SK-N-MC (cell line): ENCODE measurements around the gene AGGF1.

ENCODE experiments used
- EZH2 ChIP-seq: fragments of 200-600 bp; sonication (generic); IDR thresholded peaks from one replicate; pipeline ENCODE4 v1.6.1; 2017; ENCODE audit warnings: antibody characterized with exemption
- FOXP2 ChIP-seq: optimal IDR thresholded peaks from 2 replicates; pipeline ENCODE3; 2011; ENCODE audit warnings: mild to moderate bottlenecking, moderate library complexity; ENCODE audit not compliant: insufficient read depth; ENCODE audit errors: extremely low read length, control extremely low read depth
- POLR2AphosphoS5 ChIP-seq: IDR thresholded peaks from 2 replicates; pipeline ENCODE4 v1.6.1; 2012; ENCODE audit warnings: mild to moderate bottlenecking, low read depth, low read length, borderline replicate concordance

DNA sequence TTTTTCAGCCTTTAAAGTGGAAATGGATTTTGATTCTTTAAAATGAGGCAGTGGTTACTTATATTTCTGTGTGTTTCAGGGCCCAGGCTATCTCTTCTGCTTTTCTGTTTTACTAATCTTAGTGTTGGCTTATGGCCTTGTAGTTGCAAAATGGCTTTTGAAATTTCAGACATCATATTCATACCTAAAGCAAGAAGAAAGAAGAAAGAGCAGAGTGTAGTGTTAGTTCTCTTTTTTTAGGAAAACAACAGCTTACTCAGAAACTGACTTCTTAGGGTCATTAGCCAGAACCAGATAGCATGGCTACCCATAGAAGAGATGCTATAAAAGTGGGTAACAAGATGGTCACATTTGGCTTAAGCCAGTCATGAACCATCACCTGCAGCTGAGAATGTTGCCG is 36.0 kb downstream of the AGGF1 start:
- TF ChIP-seq POLR2AphosphoS5 (no peak), EZH2 (no peak), FOXP2 (no peak)
